CD4-positive, alpha-beta memory T cell (primary cell): ENCODE data around the gene ZNF567. TPM values are rescaled to one million over a fixed set of nuclear protein-coding genes. Genes with fewer than 3 reads are reported as not detected.
"Not testable (repeated sequence)": the region's sequence is repeated elsewhere in the genome, so short reads cannot be mapped to it uniquely, and the experiment has no call there.

Experiments used
- CTCF ChIA-PET: fragments of 350-600 bp; sonication (Branson Sonifier 250); formaldehyde crosslinking; loops from one replicate; lab custom pipeline; 2021; ENCODE audit warnings: inconsistent platforms; ENCODE audit not compliant: partially characterized antibody; lab: Charles Lee
- POLR2A ChIA-PET: fragments of 350-600 bp; sonication (Branson Sonifier 250); formaldehyde crosslinking; loops from one replicate; lab custom pipeline; 2021; ENCODE audit not compliant: partially characterized antibody; lab: Charles Lee
- DNase-seq, 5 donors: peaks; one replicate each; pipeline versions ENCODE4 v3.0.0 to v3.0.0-alpha.2; 2020 to 2022; ENCODE audit warnings: mixed read lengths in 1 of 5
- H3K27ac ChIP-seq: one replicate; pipeline ENCODE4 v1.7.0; 2013; ENCODE audit warnings: low read depth, low read length
- H3K27me3 ChIP-seq: 2 replicates; pipeline ENCODE4 v1.7.0; 2013; ENCODE audit warnings: mild to moderate bottlenecking, low read length, moderate library complexity; ENCODE audit not compliant: insufficient read depth
- H3K36me3 ChIP-seq: 2 replicates; pipeline ENCODE4 v1.7.0; 2013; ENCODE audit warnings: mild to moderate bottlenecking, low read length, moderate library complexity; ENCODE audit not compliant: insufficient read depth
- H3K4me1 ChIP-seq: 2 replicates; pipeline ENCODE4 v1.7.0; 2013; ENCODE audit warnings: mild to moderate bottlenecking, low read length, moderate library complexity; ENCODE audit not compliant: insufficient read depth
- H3K4me3 ChIP-seq, 2 donors: one replicate each; pipeline ENCODE4 v1.7.0; 2013; ENCODE audit warnings: low read length in 2 of 2, mild to moderate bottlenecking in 1 of 2
- H3K9me3 ChIP-seq, 2 donors: one replicate each; pipeline ENCODE4 v1.7.0; 2013; ENCODE audit warnings: low read length in 2 of 2, control low read depth in 1 of 2; ENCODE audit not compliant: control insufficient read depth in 1 of 2
- H3K27ac Mint-ChIP-seq, 7 donors: one replicate each; pipeline ENCODE4 v1.8.0; 2020 to 2021; ENCODE audit warnings: mixed read lengths in 7 of 7, mild to moderate bottlenecking in 6 of 7, inconsistent platforms in 3 of 7, moderate library complexity in 3 of 7
- H3K27me3 Mint-ChIP-seq, 2 donors: one replicate each; pipeline ENCODE4 v1.8.0; 2020 to 2021; ENCODE audit warnings: mixed read lengths in 2 of 2
- H3K36me3 Mint-ChIP-seq, 2 donors: one replicate each; pipeline ENCODE4 v1.8.0; 2020 to 2021; ENCODE audit warnings: mixed read lengths in 2 of 2, inconsistent platforms in 1 of 2, mild to moderate bottlenecking in 1 of 2
- H3K4me1 Mint-ChIP-seq, 4 donors: one replicate each; pipeline ENCODE4 v1.8.0; 2020 to 2021; ENCODE audit warnings: mixed read lengths in 4 of 4, mild to moderate bottlenecking in 1 of 4
- H3K4me3 Mint-ChIP-seq, 8 donors: one replicate each; pipeline ENCODE4 v1.8.0; 2020 to 2021; ENCODE audit warnings: mixed read lengths in 8 of 8, mild to moderate bottlenecking in 7 of 8, moderate library complexity in 6 of 8, inconsistent platforms in 3 of 8
- H3K9me3 Mint-ChIP-seq, 8 donors: one replicate each; pipeline ENCODE4 v1.8.0; 2020 to 2021; ENCODE audit warnings: mixed read lengths in 8 of 8, mild to moderate bottlenecking in 5 of 8, inconsistent platforms in 3 of 8, moderate library complexity in 1 of 8
- intact Hi-C: fragments of 100-400 bp; cut with micrococcal nuclease; formaldehyde crosslinking; loops from one replicate; pipeline ENCODE4 v1.15.1; 2023
- polyA plus RNA-seq, 2 donors: library from polyadenylated mRNA; unstranded; fragments of 300-500 nt; fragmentation: Illumina TruSeq; gene quantifications; one replicate each; pipeline ENCODE4 v1.2.3, GENCODE V29; 2021
- total RNA-seq, 2 experiments: library from RNA; stranded (reverse); gene quantifications; one replicate each; pipeline ENCODE4 v1.2.3, GENCODE V29; 2021

Gene ZNF567
- total and polyA plus RNA-seq, 4 experiments from 2014 or later: 7.0 to 19.8 (median 15.5) TPM

DNA sequence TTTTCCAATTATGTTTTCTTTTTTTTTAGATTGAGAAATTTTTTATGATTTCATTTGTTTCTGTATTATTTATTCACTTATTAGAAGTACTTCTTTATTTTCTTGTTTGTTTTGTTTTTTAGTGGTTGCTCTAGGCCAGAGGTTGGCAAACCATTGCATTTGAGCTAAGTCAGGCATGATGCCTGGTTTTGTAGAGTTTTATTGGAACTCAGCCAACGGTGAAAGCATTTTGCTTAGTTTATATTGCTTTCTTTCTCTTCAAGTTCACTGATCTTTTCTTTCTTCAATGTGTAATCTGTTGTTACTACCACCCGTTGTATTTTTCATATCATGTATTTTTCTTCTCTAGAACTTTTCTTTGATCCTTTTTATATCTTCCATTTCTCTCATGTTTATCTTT lies 19.7 kb downstream of the ZNF567 start:
- Histone ChIP-seq H3K27ac (no peak overlapping the region), H3K36me3 (peaks cover 20% of the 10 kb centered on the region), H3K4me3 (no peak overlapping the region), H3K9me3 (peaks cover 7 to 65% of the 10 kb centered on the region in 2 donors), H3K4me1 (no peaks in the 10 kb centered on the region), H3K27me3 (no peaks in the 10 kb centered on the region)
- CTCF ChIA-PET: no interaction called here
- H3K27ac Mint-ChIP-seq: no peak overlapping the region
- no peaks in the 10 kb centered on the region for H3K27me3 Mint-ChIP-seq
- H3K4me3 Mint-ChIP-seq: peak overlapping the region in 1 of 8 donors; percentile 17
- DNase-seq: no peak
- intact Hi-C loops: no loop called here
- H3K9me3 Mint-ChIP-seq: peaks cover 0 to 94% (median 84%) of the 10 kb centered on the region in 8 donors
- POLR2A ChIA-PET: no interaction called here
- peaks cover 0 to 3% (median 1%) of the 10 kb centered on the region in 4 donors for H3K4me1 Mint-ChIP-seq
- peaks cover 73 to 89% of the 10 kb centered on the region in 2 donors for H3K36me3 Mint-ChIP-seq

DNA sequence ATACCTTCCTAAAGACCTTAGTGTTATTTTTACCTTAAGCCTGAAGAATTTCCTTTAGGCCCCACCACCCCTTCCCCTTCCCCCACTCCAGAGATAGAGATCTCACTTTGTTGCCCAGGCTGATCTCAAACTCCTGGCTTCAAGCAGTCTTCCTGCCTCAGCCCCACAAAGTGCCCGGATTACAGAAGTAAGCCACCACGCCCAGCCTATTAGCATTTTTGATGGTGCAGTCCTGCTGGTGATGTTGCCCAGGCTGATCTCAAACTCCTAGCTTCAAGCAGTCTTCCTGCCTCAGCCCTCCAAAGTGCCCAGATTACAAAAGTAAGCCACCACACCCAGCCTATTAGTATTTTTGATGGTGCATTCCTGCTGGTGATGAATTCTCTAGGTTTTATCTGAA lies 22.0 kb downstream of the ZNF567 start:
- H3K27me3 Mint-ChIP-seq: no peaks in the 10 kb centered on the region
- DNase-seq: no peak
- Histone ChIP-seq H3K9me3 (peaks cover 12 to 83% of the 10 kb centered on the region in 2 donors), H3K4me3 (no peak overlapping the region), H3K27ac (no peak overlapping the region), H3K36me3 (peaks cover 43% of the 10 kb centered on the region), H3K27me3 (no peaks in the 10 kb centered on the region), H3K4me1 (no peaks in the 10 kb centered on the region)
- H3K27ac Mint-ChIP-seq: peak overlapping the region in 1 of 7 donors; percentile 8
- peaks cover 0 to 3% (median 1%) of the 10 kb centered on the region in 4 donors for H3K4me1 Mint-ChIP-seq
- H3K36me3 Mint-ChIP-seq: peaks cover 86 to 98% of the 10 kb centered on the region in 2 donors
- H3K4me3 Mint-ChIP-seq: peak overlapping the region in 1 of 8 donors; percentile 15
- ChIA-PET CTCF (no interaction called here), POLR2A (no interaction called here)
- peaks cover 0 to 100% (median 95%) of the 10 kb centered on the region in 8 donors for H3K9me3 Mint-ChIP-seq
- intact Hi-C loops: no loop called here

GRCh38 chr19:36719687-36720556 lies 32.5 kb downstream of the ZNF567 start:
- H3K27ac Mint-ChIP-seq: no peak overlapping the region
- H3K9me3 Mint-ChIP-seq: peaks cover 0 to 90% (median 75%) of the 10 kb centered on the region in 8 donors
- Histone ChIP-seq H3K27ac (no peak overlapping the region), H3K27me3 (no peaks in the 10 kb centered on the region), H3K4me3 (peak overlapping the region in 1 of 2 donors; percentile 4), H3K9me3 (peaks cover 19 to 65% of the 10 kb centered on the region in 2 donors), H3K4me1 (no peaks in the 10 kb centered on the region), H3K36me3 (peaks cover 36% of the 10 kb centered on the region)
- CTCF ChIA-PET: no interaction called here
- H3K27me3 Mint-ChIP-seq: no peaks in the 10 kb centered on the region
- H3K4me3 Mint-ChIP-seq: peak overlapping the region in 1 of 8 donors; percentile 44
- intact Hi-C loops: no loop called here
- no peak for DNase-seq
- peaks cover 60% of the 10 kb centered on the region in 2 donors for H3K36me3 Mint-ChIP-seq
- POLR2A ChIA-PET: no interaction called here
- no peaks in the 10 kb centered on the region for H3K4me1 Mint-ChIP-seq

- DNase-seq, H3K4me1 ChIP-seq, H3K36me3 ChIP-seq, H3K4me1 Mint-ChIP-seq, intact Hi-C loops, H3K4me3 ChIP-seq, CTCF ChIA-PET, POLR2A ChIA-PET, H3K27me3 Mint-ChIP-seq, H3K27ac ChIP-seq, H3K27ac Mint-ChIP-seq, H3K4me3 Mint-ChIP-seq, H3K27me3 ChIP-seq: not testable (repeated sequence)
- H3K36me3 Mint-ChIP-seq: peaks cover 58 to 63% of the 10 kb centered on the region in 2 donors
- H3K9me3 ChIP-seq: peaks cover 6 to 65% of the 10 kb centered on the region in 2 donors
- peaks cover 14 to 99% (median 93%) of the 10 kb centered on the region in 8 donors for H3K9me3 Mint-ChIP-seq
Measured at GRCh38 chr19:36736166-36736565, 48.8 kb downstream of the ZNF567 start.

DNA sequence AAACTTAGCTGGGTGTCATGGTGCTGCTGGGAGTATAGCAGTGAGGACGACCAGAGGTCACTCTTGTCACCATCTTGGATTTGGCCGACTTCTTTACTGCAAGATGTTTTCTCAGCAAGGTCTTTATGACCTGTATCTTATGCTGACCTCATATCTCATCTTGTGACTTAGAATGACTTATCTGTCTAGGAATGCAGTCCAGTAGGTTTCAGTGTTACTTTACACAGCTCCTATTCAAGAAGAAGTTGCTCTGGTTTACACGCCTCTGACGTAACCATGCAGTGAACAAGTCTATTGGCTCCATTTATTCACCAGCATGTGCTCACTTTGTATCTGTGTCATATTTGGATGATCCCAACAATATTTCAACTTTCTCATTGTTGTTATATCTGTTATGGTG lies 58.5 kb downstream of the ZNF567 start:
- POLR2A ChIA-PET: no interaction called here

GRCh38 chr19:36747750-36748149 lies 60.3 kb downstream of the ZNF567 start:
- ChIA-PET POLR2A (no interaction called here), CTCF (no interaction called here)
- no peaks in the 10 kb centered on the region for H3K27me3 ChIP-seq
- peaks cover 3 to 98% (median 92%) of the 10 kb centered on the region in 8 donors for H3K9me3 Mint-ChIP-seq
- intact Hi-C loops: no loop called here
- no peak overlapping the region for H3K27ac ChIP-seq
- peaks cover 14% of the 10 kb centered on the region for H3K36me3 ChIP-seq
- no peak overlapping the region for H3K4me3 Mint-ChIP-seq
- H3K36me3 Mint-ChIP-seq: peaks cover 60 to 75% of the 10 kb centered on the region in 2 donors
- H3K4me1 ChIP-seq: no peaks in the 10 kb centered on the region
- H3K9me3 ChIP-seq: peaks cover 11 to 75% of the 10 kb centered on the region in 2 donors
- H3K4me1 Mint-ChIP-seq: no peaks in the 10 kb centered on the region
- no peak for DNase-seq
- H3K27ac Mint-ChIP-seq: no peak overlapping the region
- H3K27me3 Mint-ChIP-seq: no peaks in the 10 kb centered on the region
- peak overlapping the region in 1 of 2 donors; percentile 6 for H3K4me3 ChIP-seq

More for the DNA sequence above, 58.5 kb downstream of the ZNF567 start:
- CTCF ChIA-PET: no interaction called here
- no peak overlapping the region for H3K27ac ChIP-seq
- Mint-ChIP-seq H3K4me3 (no peak overlapping the region), H3K36me3 (peaks cover 52 to 64% of the 10 kb centered on the region in 2 donors), H3K27ac (peak overlapping the region in 1 of 7 donors; percentile 29), H3K9me3 (peaks cover 5 to 99% (median 89%) of the 10 kb centered on the region in 8 donors), H3K4me1 (no peaks in the 10 kb centered on the region), H3K27me3 (no peaks in the 10 kb centered on the region)
- no peak overlapping the region for H3K4me3 ChIP-seq
- intact Hi-C loops: no loop called here
- peaks cover 11 to 71% of the 10 kb centered on the region in 2 donors for H3K9me3 ChIP-seq
- H3K27me3 ChIP-seq: no peaks in the 10 kb centered on the region
- no peaks in the 10 kb centered on the region for H3K4me1 ChIP-seq
- no peak for DNase-seq
- H3K36me3 ChIP-seq: peaks cover 9% of the 10 kb centered on the region

DNA sequence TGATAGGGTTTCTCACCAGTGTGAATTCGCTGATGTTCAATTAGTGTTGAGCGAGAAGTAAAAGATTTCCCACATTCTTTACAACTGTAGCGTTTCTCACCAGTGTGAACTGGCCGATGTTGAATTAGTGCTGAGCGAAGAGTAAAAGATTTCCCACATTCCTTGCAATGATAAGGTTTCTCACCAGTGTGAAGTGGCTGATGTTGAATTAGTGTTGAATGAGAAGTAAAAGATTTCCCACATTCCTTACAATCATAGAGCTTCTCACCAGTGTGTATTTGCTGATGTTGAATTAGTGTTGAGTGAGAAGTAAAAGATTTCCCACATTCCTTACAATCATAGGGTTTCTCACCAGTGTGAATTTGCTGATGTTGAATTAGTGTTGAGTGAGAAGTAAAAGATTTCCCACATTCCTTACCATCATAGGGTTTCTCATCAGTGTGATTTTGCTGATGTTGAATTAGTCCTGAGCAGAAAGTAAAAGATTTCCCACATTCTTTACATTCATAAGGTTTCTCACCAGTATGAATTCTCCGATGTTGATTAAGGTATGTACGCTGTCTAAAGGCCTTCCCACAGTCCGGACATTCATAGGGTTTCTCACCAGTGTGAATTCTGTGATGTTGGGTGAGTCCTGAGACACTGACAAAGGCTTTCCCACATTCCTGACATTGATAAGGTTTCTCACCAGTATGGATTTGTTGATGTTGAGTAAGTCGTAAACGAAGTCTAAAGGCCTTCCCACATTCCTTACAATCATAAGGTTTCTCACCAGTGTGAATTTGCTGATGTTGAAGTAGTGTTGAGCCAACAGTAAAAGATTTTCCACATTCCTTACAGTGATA lies 61.2 kb downstream of the ZNF567 start:
- H3K4me3 ChIP-seq: peak overlapping the region in 1 of 2 donors; percentile 6
- H3K9me3 Mint-ChIP-seq: peaks cover 3 to 98% (median 89%) of the 10 kb centered on the region in 8 donors
- H3K36me3 Mint-ChIP-seq: peaks cover 64 to 76% of the 10 kb centered on the region in 2 donors
- H3K36me3 ChIP-seq: peaks cover 14% of the 10 kb centered on the region
- CTCF ChIA-PET: no interaction called here
- H3K27me3 ChIP-seq: no peaks in the 10 kb centered on the region
- H3K9me3 ChIP-seq: peaks cover 11 to 73% of the 10 kb centered on the region in 2 donors
- H3K27ac ChIP-seq: no peak overlapping the region
- H3K4me1 ChIP-seq: no peaks in the 10 kb centered on the region
- H3K4me3 Mint-ChIP-seq: no peak overlapping the region
- intact Hi-C loops: no loop called here
- H3K27ac Mint-ChIP-seq: no peak overlapping the region
- no peaks in the 10 kb centered on the region for H3K27me3 Mint-ChIP-seq
- DNase-seq: peak in 1 of 5 donors; percentile 2
- POLR2A ChIA-PET: no interaction called here
- no peaks in the 10 kb centered on the region for H3K4me1 Mint-ChIP-seq
